Activated naive CD8-positive, alpha-beta T cell (primary cell): ENCODE measurements around the gene ADI1.
"Not testable (repeated sequence)": the region's sequence is repeated elsewhere in the genome, so short reads cannot be mapped to it uniquely, and the experiment has no call there.

Experiments used
- H3K27ac Mint-ChIP-seq: one replicate; pipeline ENCODE4 v1.8.0; 2021; ENCODE audit warnings: mixed read lengths
- H3K27me3 Mint-ChIP-seq: one replicate; pipeline ENCODE4 v1.8.0; 2021; ENCODE audit warnings: mixed read lengths
- H3K36me3 Mint-ChIP-seq: one replicate; pipeline ENCODE4 v1.8.0; 2021; ENCODE audit warnings: mixed read lengths
- H3K4me1 Mint-ChIP-seq: one replicate; pipeline ENCODE4 v1.8.0; 2021; ENCODE audit warnings: low read depth, mixed read lengths
- H3K4me3 Mint-ChIP-seq: one replicate; pipeline ENCODE4 v1.8.0; 2021; ENCODE audit warnings: mild to moderate bottlenecking, mixed read lengths
- H3K9me3 Mint-ChIP-seq: one replicate; pipeline ENCODE4 v1.8.0; 2021; ENCODE audit warnings: low read depth, mixed read lengths

ADI1 gene

GRCh38 chr2:3515438-3515837 lies 3.9 kb downstream of the ADI1 start:
- Mint-ChIP-seq H3K9me3 (peaks cover 11% of the 10 kb centered on the region), H3K36me3 (peaks cover 40% of the 10 kb centered on the region), H3K27ac (peak overlapping the region; percentile 22), H3K4me1 (peaks cover 19% of the 10 kb centered on the region)
- H3K4me3 Mint-ChIP-seq, H3K27me3 Mint-ChIP-seq: not testable (repeated sequence)

GRCh38 chr2:3513026-3513810 lies 6.1 kb downstream of the ADI1 start:
- Mint-ChIP-seq H3K36me3 (peaks cover 46% of the 10 kb centered on the region), H3K4me3 (no peak overlapping the region), H3K27me3 (no peaks in the 10 kb centered on the region), H3K27ac (no peak overlapping the region), H3K4me1 (peaks cover 9% of the 10 kb centered on the region), H3K9me3 (peaks cover 15% of the 10 kb centered on the region)

- Mint-ChIP-seq H3K36me3 (peaks cover 54% of the 10 kb centered on the region), H3K4me3 (no peak overlapping the region), H3K4me1 (no peaks in the 10 kb centered on the region), H3K9me3 (peaks cover 15% of the 10 kb centered on the region), H3K27ac (no peak overlapping the region), H3K27me3 (no peaks in the 10 kb centered on the region)
Observed at GRCh38 chr2:3512086-3512485, 7.2 kb downstream of the ADI1 start.

- Mint-ChIP-seq H3K36me3 (peaks cover 39% of the 10 kb centered on the region), H3K27me3 (no peaks in the 10 kb centered on the region), H3K4me1 (no peaks in the 10 kb centered on the region), H3K4me3 (no peak overlapping the region), H3K9me3 (peaks cover 5% of the 10 kb centered on the region), H3K27ac (no peak overlapping the region)
Observed at GRCh38 chr2:3505771-3506170, 13.6 kb downstream of the ADI1 start.

DNA sequence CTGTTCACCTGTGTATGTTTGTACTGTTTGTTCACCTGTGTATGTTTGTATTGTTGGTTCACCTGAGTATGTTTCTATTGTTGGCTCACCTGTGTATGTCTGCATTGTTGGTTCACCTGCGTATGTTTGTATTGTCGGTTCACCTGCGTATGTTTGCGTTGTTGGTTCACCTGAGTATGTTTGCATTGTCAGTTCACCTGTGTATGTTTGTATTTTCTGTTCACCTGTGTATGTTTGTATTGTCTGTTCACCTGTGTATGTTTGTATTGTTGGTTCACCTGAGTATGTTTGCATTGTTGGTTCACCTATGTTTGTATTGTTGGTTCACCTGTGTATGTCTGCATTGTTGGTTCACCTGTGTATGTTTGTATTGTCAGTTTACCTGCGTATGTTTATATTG lies 14.6 kb downstream of the ADI1 start:
- Mint-ChIP-seq H3K9me3 (peaks cover 5% of the 10 kb centered on the region), H3K36me3 (peaks cover 36% of the 10 kb centered on the region), H3K27ac (no peak overlapping the region), H3K4me3 (no peak overlapping the region), H3K4me1 (no peaks in the 10 kb centered on the region), H3K27me3 (no peaks in the 10 kb centered on the region)

- no peak overlapping the region for H3K27ac Mint-ChIP-seq
- H3K9me3 Mint-ChIP-seq, result peaks cover 3% of the 10 kb centered on the region
- peaks cover 36% of the 10 kb centered on the region for H3K36me3 Mint-ChIP-seq
- H3K4me1 Mint-ChIP-seq, result no peaks in the 10 kb centered on the region
- no peak overlapping the region for H3K4me3 Mint-ChIP-seq
- H3K27me3 Mint-ChIP-seq, result no peaks in the 10 kb centered on the region
Observed at GRCh38 chr2:3503483-3503882, 15.8 kb downstream of the ADI1 start.

- no peak overlapping the region for H3K27ac Mint-ChIP-seq
- H3K36me3 Mint-ChIP-seq, result peaks cover 34% of the 10 kb centered on the region
- no peaks in the 10 kb centered on the region for H3K9me3 Mint-ChIP-seq
- no peak overlapping the region for H3K4me3 Mint-ChIP-seq
- no peaks in the 10 kb centered on the region for H3K4me1 Mint-ChIP-seq
- no peaks in the 10 kb centered on the region for H3K27me3 Mint-ChIP-seq
Observed at GRCh38 chr2:3503046-3503445, 16.3 kb downstream of the ADI1 start.

- Mint-ChIP-seq H3K4me3 (no peak overlapping the region), H3K27ac (no peak overlapping the region), H3K27me3 (no peaks in the 10 kb centered on the region), H3K9me3 (no peaks in the 10 kb centered on the region), H3K4me1 (no peaks in the 10 kb centered on the region), H3K36me3 (peaks cover 24% of the 10 kb centered on the region)
Observed at GRCh38 chr2:3500326-3500899, 18.9 kb downstream of the ADI1 start.

GRCh38 chr2:3498783-3499394 lies 20.4 kb downstream of the ADI1 start:
- H3K27me3 Mint-ChIP-seq, result no peaks in the 10 kb centered on the region
- H3K4me1 Mint-ChIP-seq, result no peaks in the 10 kb centered on the region
- H3K27ac Mint-ChIP-seq, result no peak overlapping the region
- no peak overlapping the region for H3K4me3 Mint-ChIP-seq
- H3K36me3 Mint-ChIP-seq, result peaks cover 18% of the 10 kb centered on the region
- no peaks in the 10 kb centered on the region for H3K9me3 Mint-ChIP-seq

- H3K4me3 Mint-ChIP-seq, H3K27ac Mint-ChIP-seq, H3K9me3 Mint-ChIP-seq, H3K27me3 Mint-ChIP-seq, H3K4me1 Mint-ChIP-seq: not testable (repeated sequence)
- H3K36me3 Mint-ChIP-seq, result peaks cover 11% of the 10 kb centered on the region
Observed at GRCh38 chr2:3496708-3497080, 22.6 kb downstream of the ADI1 start.

- Mint-ChIP-seq H3K4me3 (no peak overlapping the region), H3K4me1 (no peaks in the 10 kb centered on the region), H3K9me3 (no peaks in the 10 kb centered on the region), H3K36me3 (peaks cover 11% of the 10 kb centered on the region), H3K27ac (no peak overlapping the region), H3K27me3 (no peaks in the 10 kb centered on the region)
Observed at GRCh38 chr2:3494984-3495666, 24.2 kb downstream of the ADI1 start.

DNA sequence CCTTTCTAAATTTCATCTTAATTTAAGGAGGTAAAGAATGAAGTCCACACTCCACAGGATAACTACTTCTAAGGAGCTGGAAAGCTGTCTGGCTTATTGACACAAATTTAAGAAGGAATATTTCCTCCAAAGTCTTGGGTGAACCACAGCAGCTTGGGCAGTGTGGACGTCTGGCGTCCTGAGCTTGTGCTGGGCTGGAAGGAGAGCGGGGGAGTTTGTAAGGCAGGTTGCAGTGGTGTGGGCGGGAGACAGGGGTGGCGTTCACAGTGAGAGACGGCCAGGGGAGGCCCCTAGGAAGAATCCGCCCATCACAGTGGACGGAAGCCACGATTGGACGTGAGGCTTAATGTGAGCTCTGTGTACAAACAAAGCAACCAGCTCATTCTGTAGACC lies 25.7 kb downstream of the ADI1 start:
- H3K9me3 Mint-ChIP-seq, result no peaks in the 10 kb centered on the region
- H3K27ac Mint-ChIP-seq, result no peak overlapping the region
- H3K27me3 Mint-ChIP-seq, result no peaks in the 10 kb centered on the region
- H3K36me3 Mint-ChIP-seq, result peaks cover 5% of the 10 kb centered on the region
- no peak overlapping the region for H3K4me3 Mint-ChIP-seq
- H3K4me1 Mint-ChIP-seq, result no peaks in the 10 kb centered on the region

DNA sequence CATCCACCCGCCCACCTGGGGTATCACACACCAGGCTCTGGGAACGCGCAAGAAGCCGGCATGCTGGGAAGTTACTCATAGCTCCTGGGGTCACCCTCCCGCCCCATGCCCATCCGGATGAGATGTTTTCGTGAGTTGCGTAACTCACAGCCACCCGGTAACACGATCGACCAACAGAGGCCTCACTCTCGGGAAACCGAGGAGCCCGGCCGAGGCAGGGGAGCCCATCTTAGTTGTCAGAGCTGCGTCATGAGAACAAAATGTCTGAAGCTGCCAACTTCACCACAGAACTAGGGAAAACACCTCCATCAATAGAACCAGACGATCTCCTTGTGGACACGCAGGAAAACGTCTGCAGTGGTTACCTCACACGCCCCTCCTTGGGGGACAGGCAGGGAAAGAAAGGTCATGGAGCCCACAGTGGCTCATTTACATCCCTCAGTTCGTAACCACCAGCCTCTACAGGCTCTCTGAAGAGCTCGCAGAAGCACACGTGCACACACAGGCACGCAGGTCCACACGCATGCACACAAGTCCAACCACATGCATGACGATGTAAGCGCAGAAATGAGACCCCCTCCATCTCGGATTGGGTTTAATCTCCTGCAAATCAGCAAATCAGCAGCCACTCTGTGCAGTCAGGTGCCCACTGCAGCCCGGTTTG lies 26.2 kb downstream of the ADI1 start:
- no peak overlapping the region for H3K4me3 Mint-ChIP-seq
- no peaks in the 10 kb centered on the region for H3K27me3 Mint-ChIP-seq
- no peak overlapping the region for H3K27ac Mint-ChIP-seq
- H3K36me3 Mint-ChIP-seq, result peaks cover 4% of the 10 kb centered on the region
- no peaks in the 10 kb centered on the region for H3K9me3 Mint-ChIP-seq
- no peaks in the 10 kb centered on the region for H3K4me1 Mint-ChIP-seq

DNA sequence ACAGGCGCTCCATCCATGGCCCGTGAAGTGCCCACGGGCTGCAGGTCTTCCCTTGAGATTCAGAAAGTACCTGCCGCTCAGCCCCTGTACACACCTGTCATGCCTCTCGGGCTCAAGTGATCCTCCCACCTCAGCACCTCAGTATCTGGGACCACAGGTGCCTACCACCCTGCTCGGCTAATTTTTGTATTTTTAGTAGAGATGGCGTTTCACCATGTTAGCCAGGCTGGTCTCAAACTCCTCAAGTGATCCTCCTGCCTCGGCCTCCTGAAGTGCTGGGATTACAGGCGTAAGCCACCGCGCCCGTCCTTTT lies 26.9 kb downstream of the ADI1 start:
- H3K36me3 Mint-ChIP-seq, H3K27ac Mint-ChIP-seq, H3K4me3 Mint-ChIP-seq, H3K27me3 Mint-ChIP-seq, H3K4me1 Mint-ChIP-seq, H3K9me3 Mint-ChIP-seq: not testable (repeated sequence)
